Bronchial epithelial cell (primary cell): ENCODE results near the gene ZNF540. TPM values are rescaled to one million over a fixed set of nuclear protein-coding genes. Genes with fewer than 3 reads are reported as not detected.

Experiments
- DNase-seq: peaks from one replicate; pipeline ENCODE4 v3.0.0-alpha.2; 2010; ENCODE audit warnings: low read depth
- FAIRE-seq: peaks from 2 replicates; lab custom pipeline; 2011; peaks lifted over from hg19 to GRCh38; lab: Jason Lieb, UNC
- H3K27me3 ChIP-seq: 2 replicates; pipeline ENCODE4 v1.5.1; 2011; ENCODE audit warnings: low read length; ENCODE audit not compliant: control insufficient read depth, insufficient read depth
- H3K36me3 ChIP-seq: 2 replicates; pipeline ENCODE4 v1.5.1; 2011; ENCODE audit warnings: low read length; ENCODE audit not compliant: control insufficient read depth, insufficient read depth
- H3K4me3 ChIP-seq: 2 replicates; pipeline ENCODE4 v1.5.1; 2011; ENCODE audit warnings: mild to moderate bottlenecking, low read depth, low read length, control low read depth
- total RNA-seq: library from RNA; depleted of rRNA; stranded (reverse); fragments of >200 nt; gene quantifications from 2 replicates; pipeline ENCODE4 v1.2.1, GENCODE V29; 2014
- TF ChIP-seq, protein P1 (sequence below): IDR thresholded peaks from 2 replicates; pipeline ENCODE4 v1.5.1; 2011; ENCODE audit warnings: mild to moderate bottlenecking, moderate library complexity, low read length, control low read depth, inconsistent platforms; ENCODE audit not compliant: insufficient read depth, severe bottlenecking

Gene ZNF540
- under 0.01 and 0.13 TPM in 2 replicates for total RNA-seq

GRCh38 chr19:37594304-37594981 lies at the start of gene ZNF540, which contains the start of gene ZNF571:
TSS of gene ZNF540 (plus strand) at chr19:37594876. CDS start at chr19:37598448, 3,572 bp downstream.
TSS of gene ZNF571 (minus strand) at chr19:37594792. CDS start at chr19:37586676, 8,116 bp downstream.
- H3K4me3 ChIP-seq, result peak within 1 kb of the TSS; percentile 70
- TF ChIP-seq, protein P1, sequence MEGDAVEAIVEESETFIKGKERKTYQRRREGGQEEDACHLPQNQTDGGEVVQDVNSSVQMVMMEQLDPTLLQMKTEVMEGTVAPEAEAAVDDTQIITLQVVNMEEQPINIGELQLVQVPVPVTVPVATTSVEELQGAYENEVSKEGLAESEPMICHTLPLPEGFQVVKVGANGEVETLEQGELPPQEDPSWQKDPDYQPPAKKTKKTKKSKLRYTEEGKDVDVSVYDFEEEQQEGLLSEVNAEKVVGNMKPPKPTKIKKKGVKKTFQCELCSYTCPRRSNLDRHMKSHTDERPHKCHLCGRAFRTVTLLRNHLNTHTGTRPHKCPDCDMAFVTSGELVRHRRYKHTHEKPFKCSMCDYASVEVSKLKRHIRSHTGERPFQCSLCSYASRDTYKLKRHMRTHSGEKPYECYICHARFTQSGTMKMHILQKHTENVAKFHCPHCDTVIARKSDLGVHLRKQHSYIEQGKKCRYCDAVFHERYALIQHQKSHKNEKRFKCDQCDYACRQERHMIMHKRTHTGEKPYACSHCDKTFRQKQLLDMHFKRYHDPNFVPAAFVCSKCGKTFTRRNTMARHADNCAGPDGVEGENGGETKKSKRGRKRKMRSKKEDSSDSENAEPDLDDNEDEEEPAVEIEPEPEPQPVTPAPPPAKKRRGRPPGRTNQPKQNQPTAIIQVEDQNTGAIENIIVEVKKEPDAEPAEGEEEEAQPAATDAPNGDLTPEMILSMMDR, result no peak
- DNase-seq (peak; percentile 92), FAIRE-seq (no peak)
- no peaks in the 10 kb centered on the region for H3K27me3 ChIP-seq
- no peaks in the 10 kb centered on the region for H3K36me3 ChIP-seq

DNA sequence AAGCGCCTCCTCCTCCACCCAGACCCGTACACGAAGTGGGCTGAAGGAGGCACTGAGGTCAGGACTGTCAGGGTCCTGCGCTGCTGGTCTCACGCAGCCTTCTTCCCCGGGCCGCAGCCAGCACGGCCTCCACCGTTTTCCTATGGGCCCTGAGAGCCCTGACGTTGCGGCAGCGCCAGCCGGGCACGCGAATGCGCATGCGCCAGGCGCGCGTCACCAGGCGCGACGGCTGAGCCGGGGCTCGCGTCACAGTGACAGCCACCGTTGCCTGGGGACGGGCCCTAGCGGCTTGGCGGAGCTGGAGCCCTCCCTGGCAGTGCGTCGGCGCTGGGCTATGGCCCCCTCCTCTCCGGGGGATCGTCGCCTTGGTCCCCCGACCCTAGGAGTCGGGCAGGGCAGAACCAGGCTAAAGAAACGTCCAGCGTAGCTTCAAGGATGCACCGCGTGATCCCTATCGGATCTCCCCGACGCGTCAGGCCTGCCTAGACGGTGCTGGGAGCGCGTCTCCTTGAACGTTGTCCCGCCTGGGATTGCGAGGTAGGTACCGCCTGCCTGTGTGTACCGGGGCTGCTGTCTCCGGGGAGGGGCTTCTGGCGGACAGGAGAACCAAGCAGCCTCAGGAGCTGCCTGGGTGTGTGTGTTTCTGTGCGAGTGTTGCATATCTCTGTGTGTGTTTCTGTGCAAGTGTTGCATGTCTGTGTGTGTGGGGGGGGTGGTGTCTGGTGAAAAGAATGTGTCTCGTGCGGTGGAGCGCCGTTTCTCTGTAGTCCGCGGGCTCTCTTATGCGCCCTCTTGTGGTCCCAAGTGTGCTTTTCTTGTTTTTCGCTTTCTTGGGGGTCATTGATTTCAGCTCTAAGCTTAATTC lies 43.3 kb upstream of the ZNF540 start:
- no peaks in the 10 kb centered on the region for H3K27me3 ChIP-seq
- peak; percentile 40 for DNase-seq
- FAIRE-seq, result no peak
- peak overlapping the region; percentile 82 for H3K4me3 ChIP-seq
- TF ChIP-seq, protein P1, result peak; percentile 71
- no peaks in the 10 kb centered on the region for H3K36me3 ChIP-seq

DNA sequence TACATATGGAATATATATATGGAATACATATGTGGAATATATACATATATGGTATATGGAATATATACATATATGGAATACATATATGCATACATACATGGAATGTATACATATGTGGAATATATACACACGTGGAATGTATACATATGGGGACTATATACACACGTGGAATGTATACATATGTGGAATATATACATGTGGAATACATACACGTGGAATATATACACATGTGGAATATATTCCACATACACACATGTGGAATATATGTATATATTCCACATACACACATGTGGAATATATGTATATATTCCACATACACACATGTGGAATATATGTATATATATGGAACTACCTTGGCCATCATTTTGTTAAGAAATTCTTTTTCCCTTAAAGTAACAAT lies 31.2 kb upstream of the ZNF540 start:
- H3K27me3 ChIP-seq, result no peaks in the 10 kb centered on the region
- FAIRE-seq, result no peak
- DNase-seq, result no peak
- no peak overlapping the region for H3K4me3 ChIP-seq
- TF ChIP-seq, protein P1, result no peak
- no peaks in the 10 kb centered on the region for H3K36me3 ChIP-seq

GRCh38 chr19:37564624-37565369 lies 29.9 kb upstream of the ZNF540 start:
- no peak for FAIRE-seq

GRCh38 chr19:37565370-37565669 lies 29.4 kb upstream of the ZNF540 start:
- no peak for FAIRE-seq
- DNase-seq, result no peak
- no peaks in the 10 kb centered on the region for H3K27me3 ChIP-seq
- no peak overlapping the region for H3K4me3 ChIP-seq
- TF ChIP-seq, protein P1, result no peak
- no peaks in the 10 kb centered on the region for H3K36me3 ChIP-seq

More at GRCh38 chr19:37564624-37565369, 29.9 kb upstream of the ZNF540 start:
- DNase-seq, result no peak
- H3K36me3 ChIP-seq, result no peaks in the 10 kb centered on the region
- TF ChIP-seq, protein P1, result no peak
- H3K27me3 ChIP-seq, result no peaks in the 10 kb centered on the region
- no peak overlapping the region for H3K4me3 ChIP-seq
